Astrocyte (in vitro differentiated cells and primary cell): ENCODE results near the gene ABHD17C. TPM values are rescaled to one million over a fixed set of nuclear protein-coding genes. Genes with fewer than 3 reads are reported as not detected.

Experiments used
- DNase-seq: peaks from one replicate; pipeline ENCODE4 v3.0.0-alpha.2; 2010; ENCODE audit warnings: low read depth
- FAIRE-seq: peaks from 2 replicates; lab custom pipeline; 2011; peaks lifted over from hg19 to GRCh38; lab: Jason Lieb, UNC
- H2AFZ ChIP-seq: 2 replicates; pipeline ENCODE4 v1.6.0; 2012; ENCODE audit warnings: low read depth, low read length, inconsistent platforms
- H3K27ac ChIP-seq: 2 replicates; pipeline ENCODE4 v1.5.1; 2011; ENCODE audit warnings: low read depth, low read length, inconsistent platforms
- H3K27me3 ChIP-seq: 2 replicates; pipeline ENCODE4 v1.6.0; 2011; ENCODE audit warnings: low read length, inconsistent platforms; ENCODE audit not compliant: insufficient read depth
- H3K36me3 ChIP-seq: 2 replicates; pipeline ENCODE4 v1.5.1; 2011; ENCODE audit warnings: low read length, inconsistent platforms; ENCODE audit not compliant: insufficient read depth
- H3K4me1 ChIP-seq: 2 replicates; pipeline ENCODE4 v1.5.1; 2011; ENCODE audit warnings: low read length, inconsistent platforms; ENCODE audit not compliant: insufficient read depth
- H3K4me2 ChIP-seq: 2 replicates; pipeline ENCODE4 v1.6.0; 2012; ENCODE audit warnings: low read length, inconsistent platforms
- H3K4me3 ChIP-seq: 2 replicates; pipeline ENCODE4 v1.5.1; 2011; ENCODE audit warnings: low read depth, mild to moderate bottlenecking, low read length, inconsistent platforms; ENCODE audit not compliant: insufficient read depth
- H3K79me2 ChIP-seq: 2 replicates; pipeline ENCODE4 v1.6.0; 2012; ENCODE audit warnings: mild to moderate bottlenecking, low read length, inconsistent platforms; ENCODE audit not compliant: insufficient read depth
- H3K9ac ChIP-seq: 2 replicates; pipeline ENCODE4 v1.6.0; 2012; ENCODE audit warnings: mild to moderate bottlenecking, low read length, inconsistent platforms
- H3K9me3 ChIP-seq: 2 replicates; pipeline ENCODE4 v1.5.1; 2012; ENCODE audit warnings: low read depth, mild to moderate bottlenecking, low read length, inconsistent platforms; ENCODE audit not compliant: insufficient read depth
- H4K20me1 ChIP-seq: 2 replicates; pipeline ENCODE4 v1.6.0; 2012; ENCODE audit warnings: low read length, inconsistent platforms; ENCODE audit not compliant: insufficient read depth
- H3K27ac Mint-ChIP-seq: one replicate; pipeline ENCODE4 v1.8.0; 2021; ENCODE audit warnings: mild to moderate bottlenecking, mixed read lengths; ENCODE audit not compliant: unreplicated experiment
- H3K27me3 Mint-ChIP-seq: one replicate; pipeline ENCODE4 v1.8.0; 2021; ENCODE audit warnings: low read depth, mixed read lengths; ENCODE audit not compliant: unreplicated experiment
- H3K36me3 Mint-ChIP-seq: one replicate; pipeline ENCODE4 v1.8.0; 2021; ENCODE audit warnings: low read depth, mixed read lengths; ENCODE audit not compliant: unreplicated experiment
- H3K4me1 Mint-ChIP-seq: one replicate; pipeline ENCODE4 v1.8.0; 2021; ENCODE audit warnings: low read depth, mixed read lengths; ENCODE audit not compliant: unreplicated experiment
- H3K4me3 Mint-ChIP-seq: one replicate; pipeline ENCODE4 v1.8.0; 2021; ENCODE audit warnings: mild to moderate bottlenecking, moderate library complexity, mixed read lengths; ENCODE audit not compliant: unreplicated experiment
- H3K9me3 Mint-ChIP-seq: one replicate; pipeline ENCODE4 v1.8.0; 2021; ENCODE audit warnings: mild to moderate bottlenecking, mixed read lengths; ENCODE audit not compliant: unreplicated experiment
- EZH2 ChIP-seq: IDR thresholded peaks from 2 replicates; pipeline ENCODE4 v1.6.1; 2012; ENCODE audit warnings: mild to moderate bottlenecking, low read length, inconsistent platforms; ENCODE audit not compliant: insufficient read depth
- total RNA-seq: library from RNA; stranded (reverse); gene quantifications from 2 replicates; pipeline ENCODE4 v1.2.1, GENCODE V29; 2021
- TF ChIP-seq, protein P1 (sequence below): IDR thresholded peaks from 2 replicates; pipeline ENCODE4 v1.5.1; 2011; ENCODE audit warnings: low read depth, mild to moderate bottlenecking, inconsistent platforms, low read length, moderate library complexity; ENCODE audit not compliant: insufficient read depth

Gene ABHD17C
- total RNA-seq, 1 donor from 2014 or later: 10.2 TPM

DNA sequence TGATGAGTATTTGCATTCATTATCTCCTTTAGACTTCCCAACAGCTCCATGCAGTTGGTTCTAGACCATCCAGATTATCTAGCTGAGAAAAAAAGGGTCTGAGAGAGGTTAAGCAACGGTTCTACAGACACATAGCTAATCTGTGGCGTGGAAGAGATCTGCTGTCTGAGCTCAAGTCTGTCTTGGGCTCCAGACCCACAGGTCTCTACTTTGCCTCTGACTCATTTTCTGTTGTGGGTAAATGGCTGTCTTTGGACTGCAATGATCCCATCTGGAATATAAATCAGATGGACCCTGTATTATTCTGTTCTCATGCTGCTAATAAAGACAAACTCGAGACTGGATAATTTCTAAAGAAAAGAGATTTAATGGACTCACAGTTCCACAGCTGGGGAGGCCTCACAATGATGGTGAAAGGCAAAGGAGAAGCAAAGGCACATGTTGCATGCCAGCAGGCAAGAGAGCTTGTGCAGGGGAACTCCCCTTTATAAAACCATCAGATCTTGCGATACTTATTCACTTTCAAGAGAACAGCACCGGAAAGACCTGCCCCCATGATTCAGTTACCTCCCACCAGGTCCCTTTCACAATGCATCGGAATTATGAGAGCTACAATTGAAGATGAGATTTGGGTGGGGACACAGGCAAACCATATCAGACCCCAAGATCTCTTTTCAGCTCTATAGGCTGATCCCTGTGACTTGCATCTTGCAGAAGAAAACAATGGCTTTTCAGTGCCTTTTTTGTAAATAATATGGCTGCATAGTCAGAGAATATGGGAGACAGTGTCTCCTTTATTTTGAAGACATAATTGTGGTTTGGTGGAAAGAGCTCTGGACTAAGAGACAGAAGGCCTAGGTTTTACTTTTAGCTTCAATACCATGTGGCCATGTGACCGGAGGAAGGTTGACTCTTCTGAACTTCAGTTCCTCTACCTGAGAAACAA is 108.7 kb downstream of the ABHD17C start:
- FAIRE-seq: no peak
- no peak overlapping the region for H3K27ac Mint-ChIP-seq

DNA sequence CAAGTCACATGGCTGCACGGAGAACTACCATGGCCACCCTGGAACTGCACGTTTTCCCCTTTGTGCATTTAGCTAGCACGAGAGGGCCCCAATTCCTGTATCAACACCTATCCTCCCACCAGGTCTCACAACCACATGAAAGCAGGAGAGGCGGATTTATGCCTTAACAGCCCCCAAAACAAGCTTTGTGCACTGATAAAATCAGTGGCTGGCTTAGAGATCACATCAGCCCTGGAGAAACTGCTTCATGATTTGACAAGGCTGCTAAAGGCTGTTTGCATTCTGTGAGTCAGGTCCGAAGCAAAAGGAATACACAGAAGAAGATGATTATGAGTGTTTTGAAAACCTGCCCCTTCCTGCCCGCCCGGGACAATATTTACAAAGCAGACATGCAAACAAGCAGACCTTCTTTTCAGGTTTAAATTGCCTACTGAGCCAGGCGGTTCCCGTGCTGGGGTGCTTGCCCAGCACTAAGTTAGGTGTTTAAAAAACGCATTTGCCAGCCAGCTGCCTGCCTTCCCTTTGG is 109.9 kb downstream of the ABHD17C start:
- Histone ChIP-seq H2AFZ (no peak overlapping the region), H3K9me3 (no peaks in the 10 kb centered on the region), H3K4me3 (no peak overlapping the region), H3K79me2 (no peaks in the 10 kb centered on the region), H3K4me1 (no peaks in the 10 kb centered on the region), H3K36me3 (no peaks in the 10 kb centered on the region), H3K27me3 (no peaks in the 10 kb centered on the region), H3K4me2 (no peak overlapping the region), H3K9ac (no peak overlapping the region), H4K20me1 (no peaks in the 10 kb centered on the region), H3K27ac (no peak overlapping the region)
- TF ChIP-seq, protein P1, sequence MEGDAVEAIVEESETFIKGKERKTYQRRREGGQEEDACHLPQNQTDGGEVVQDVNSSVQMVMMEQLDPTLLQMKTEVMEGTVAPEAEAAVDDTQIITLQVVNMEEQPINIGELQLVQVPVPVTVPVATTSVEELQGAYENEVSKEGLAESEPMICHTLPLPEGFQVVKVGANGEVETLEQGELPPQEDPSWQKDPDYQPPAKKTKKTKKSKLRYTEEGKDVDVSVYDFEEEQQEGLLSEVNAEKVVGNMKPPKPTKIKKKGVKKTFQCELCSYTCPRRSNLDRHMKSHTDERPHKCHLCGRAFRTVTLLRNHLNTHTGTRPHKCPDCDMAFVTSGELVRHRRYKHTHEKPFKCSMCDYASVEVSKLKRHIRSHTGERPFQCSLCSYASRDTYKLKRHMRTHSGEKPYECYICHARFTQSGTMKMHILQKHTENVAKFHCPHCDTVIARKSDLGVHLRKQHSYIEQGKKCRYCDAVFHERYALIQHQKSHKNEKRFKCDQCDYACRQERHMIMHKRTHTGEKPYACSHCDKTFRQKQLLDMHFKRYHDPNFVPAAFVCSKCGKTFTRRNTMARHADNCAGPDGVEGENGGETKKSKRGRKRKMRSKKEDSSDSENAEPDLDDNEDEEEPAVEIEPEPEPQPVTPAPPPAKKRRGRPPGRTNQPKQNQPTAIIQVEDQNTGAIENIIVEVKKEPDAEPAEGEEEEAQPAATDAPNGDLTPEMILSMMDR: no peak
- TF ChIP-seq EZH2: no peak
- Mint-ChIP-seq H3K27me3 (peaks cover 9% of the 10 kb centered on the region), H3K27ac (no peak overlapping the region), H3K4me1 (no peaks in the 10 kb centered on the region), H3K4me3 (no peak overlapping the region), H3K36me3 (peaks cover 6% of the 10 kb centered on the region), H3K9me3 (peaks cover 4% of the 10 kb centered on the region)
- FAIRE-seq (no peak), DNase-seq (no peak)

More for the DNA sequence above, 108.7 kb downstream of the ABHD17C start:
- Histone ChIP-seq H3K4me3 (no peak overlapping the region), H3K27me3 (no peaks in the 10 kb centered on the region), H3K36me3 (no peaks in the 10 kb centered on the region), H3K27ac (no peak overlapping the region), H3K79me2 (no peaks in the 10 kb centered on the region), H3K4me1 (no peaks in the 10 kb centered on the region), H3K9ac (no peak overlapping the region), H3K4me2 (no peak overlapping the region), H3K9me3 (no peaks in the 10 kb centered on the region), H4K20me1 (no peaks in the 10 kb centered on the region), H2AFZ (no peak overlapping the region)
- TF ChIP-seq EZH2: no peak
- TF ChIP-seq, protein P1: no peak
- peaks cover 6% of the 10 kb centered on the region for H3K36me3 Mint-ChIP-seq
- H3K4me1 Mint-ChIP-seq: no peaks in the 10 kb centered on the region
- H3K9me3 Mint-ChIP-seq: peaks cover 4% of the 10 kb centered on the region
- H3K27me3 Mint-ChIP-seq: peaks cover 9% of the 10 kb centered on the region
- H3K4me3 Mint-ChIP-seq: no peak overlapping the region
- peak; percentile 33 for DNase-seq

Other genes starting within 250 kb of the ABHD17C start
- 3.6 and 5.5 TPM in 2 replicates for gene CEMIP, start 84.1 kb downstream of the ABHD17C start, total RNA-seq